Body of pancreas (tissue), 4 donors: ENCODE data around the gene URB1. TPM values are rescaled to one million over a fixed set of nuclear protein-coding genes. Genes with fewer than 3 reads are reported as not detected.

Source experiments
- ATAC-seq: fragments of 150-250 bp; one replicate; pipeline ENCODE4 v1.9.1; 2016
- DNase-seq, 4 donors: peaks; one replicate each; pipeline ENCODE4 v3.0.0-alpha.2; 2019
- H3K27ac ChIP-seq, 4 donors: fragments of 200-600 bp; sonication (generic); 1 replicate in 3 of 4; 2 replicates in 1 of 4; pipeline versions ENCODE4 v1.5.1 to v1.6.1; 2016 to 2019; ENCODE audit warnings: mild to moderate bottlenecking in 1 of 4, mixed read lengths in 1 of 4, moderate library complexity in 1 of 4
- H3K27me3 ChIP-seq, 2 donors: fragments of 200-600 bp; sonication (generic); one replicate each; pipeline ENCODE4 v1.6.0; 2016; ENCODE audit warnings: mild to moderate bottlenecking in 1 of 2
- H3K36me3 ChIP-seq, 2 donors: fragments of 200-600 bp; sonication (generic); replicated peaks in 1 of 2; 2 replicates each; pipeline ENCODE4 v1.5.1; 2016; ENCODE audit warnings: low read depth in 2 of 2; ENCODE audit not compliant: insufficient read depth in 1 of 2
- H3K4me1 ChIP-seq: fragments of 200-600 bp; sonication (generic); one replicate; pipeline ENCODE4 v1.6.0; 2016
- H3K4me3 ChIP-seq, 2 donors: fragments of 200-600 bp; sonication (generic); 1 replicate in 1 of 2; 2 replicates in 1 of 2; pipeline ENCODE4 v1.5.1; 2016 to 2019
- H3K9me3 ChIP-seq, 3 donors: fragments of 200-600 bp; sonication (generic); 1 replicate in 2 of 3; 2 replicates in 1 of 3; pipeline ENCODE4 v1.5.1; 2016
- POLR2A ChIP-seq, 3 donors: fragments of 450-650 bp; IDR thresholded peaks; one replicate each; pipeline ENCODE4 v1.6.1; 2016; ENCODE audit warnings: antibody characterized with exemption in 3 of 3, mild to moderate bottlenecking in 2 of 3
- WGBS, 2 donors: methylation state at CpG; one replicate each; pipeline ENCODE4 v1.1.5; 2017; 5-methylcytosine and 5-hydroxymethylcytosine counted together
- intact Hi-C: fragments of 100-400 bp; cut with DNase I; formaldehyde crosslinking; loops from one replicate; pipeline ENCODE4 v1.15.1; 2023
- total RNA-seq, 2 donors: library from RNA; depleted of rRNA; stranded (reverse); fragments of >200 nt; gene quantifications; one replicate each; pipeline ENCODE4 v1.1.0, GENCODE V29; 2016
- TF ChIP-seq, protein P1 (sequence below), 7 experiments: fragments of 450-650 bp in 4 of 7; fragments of 200-600 bp in 3 of 7; sonication (generic) in 3 of 7; IDR thresholded peaks; one replicate each; pipeline ENCODE4 v1.5.1; 2016 to 2019; ENCODE audit warnings: antibody characterized with exemption in 7 of 7

The URB1 gene
- total RNA-seq, 2 donors from 2014 or later = 10.1 to 11.2 TPM

DNA sequence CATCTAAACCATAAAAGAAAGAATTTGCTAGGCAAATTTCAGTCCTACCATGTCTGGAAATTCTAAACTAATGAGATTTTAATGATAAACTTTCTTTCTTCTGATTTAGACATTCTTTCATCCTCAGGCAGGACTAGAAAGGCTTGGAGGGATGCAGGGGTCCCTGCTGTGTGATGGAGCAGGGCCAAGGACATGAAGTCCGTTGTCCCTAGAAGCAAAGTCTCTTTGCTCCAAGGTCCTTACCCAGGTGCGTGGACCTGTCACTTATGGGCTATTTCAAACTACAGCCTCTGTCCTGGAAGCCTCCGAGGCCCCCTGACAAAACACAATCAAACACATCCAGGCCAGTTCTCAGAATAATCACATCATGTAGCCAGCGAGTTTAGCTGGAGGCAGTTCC lies 26.6 kb downstream of the URB1 start:
- ATAC-seq (no peak), DNase-seq (no peak)
- TF ChIP-seq POLR2A (IDR thresholded peaks at IDR 0.05) = no peak
- TF ChIP-seq, protein P1, sequence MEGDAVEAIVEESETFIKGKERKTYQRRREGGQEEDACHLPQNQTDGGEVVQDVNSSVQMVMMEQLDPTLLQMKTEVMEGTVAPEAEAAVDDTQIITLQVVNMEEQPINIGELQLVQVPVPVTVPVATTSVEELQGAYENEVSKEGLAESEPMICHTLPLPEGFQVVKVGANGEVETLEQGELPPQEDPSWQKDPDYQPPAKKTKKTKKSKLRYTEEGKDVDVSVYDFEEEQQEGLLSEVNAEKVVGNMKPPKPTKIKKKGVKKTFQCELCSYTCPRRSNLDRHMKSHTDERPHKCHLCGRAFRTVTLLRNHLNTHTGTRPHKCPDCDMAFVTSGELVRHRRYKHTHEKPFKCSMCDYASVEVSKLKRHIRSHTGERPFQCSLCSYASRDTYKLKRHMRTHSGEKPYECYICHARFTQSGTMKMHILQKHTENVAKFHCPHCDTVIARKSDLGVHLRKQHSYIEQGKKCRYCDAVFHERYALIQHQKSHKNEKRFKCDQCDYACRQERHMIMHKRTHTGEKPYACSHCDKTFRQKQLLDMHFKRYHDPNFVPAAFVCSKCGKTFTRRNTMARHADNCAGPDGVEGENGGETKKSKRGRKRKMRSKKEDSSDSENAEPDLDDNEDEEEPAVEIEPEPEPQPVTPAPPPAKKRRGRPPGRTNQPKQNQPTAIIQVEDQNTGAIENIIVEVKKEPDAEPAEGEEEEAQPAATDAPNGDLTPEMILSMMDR (IDR thresholded peaks at IDR 0.05) = no peak
- no peak overlapping the region for H3K4me3 ChIP-seq
- no peaks in the 10 kb centered on the region for H3K27me3 ChIP-seq
- intact Hi-C loops = no loop called here
- WGBS, 2 donors = 76 to 86% methylated on average over 3 to 4 of the region's 4 CpGs
- H3K4me1 ChIP-seq = no peaks in the 10 kb centered on the region
- H3K27ac ChIP-seq = no peak overlapping the region
- peaks cover 14 to 32% of the 10 kb centered on the region in 2 donors for H3K36me3 ChIP-seq
- H3K9me3 ChIP-seq = no peaks in the 10 kb centered on the region

DNA sequence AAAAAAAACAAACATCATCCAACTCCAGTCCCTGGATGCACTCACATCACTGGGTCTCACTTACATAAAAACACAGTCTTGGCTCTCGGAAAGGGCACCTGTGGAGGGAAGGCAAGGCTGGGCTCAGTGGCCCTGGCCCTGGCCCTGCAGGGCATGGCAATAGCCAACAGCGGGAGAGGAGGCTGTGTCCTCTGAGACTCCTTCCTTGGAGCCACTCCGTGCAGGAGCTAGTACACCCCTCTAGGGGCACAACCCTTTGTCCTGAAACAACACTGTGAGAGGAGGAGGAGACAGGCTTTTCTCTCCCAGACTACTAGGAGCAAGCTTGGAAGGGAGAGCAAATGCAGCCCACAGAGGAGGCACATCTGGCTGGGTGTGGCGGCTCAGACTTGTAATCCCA lies 28.0 kb downstream of the URB1 start:
- H3K27me3 ChIP-seq = no peaks in the 10 kb centered on the region
- TF ChIP-seq, protein P1 (IDR thresholded peaks at IDR 0.05) = no peak
- TF ChIP-seq POLR2A (IDR thresholded peaks at IDR 0.05) = no peak
- H3K27ac ChIP-seq = no peak overlapping the region
- 76 to 88% methylated on average over 4 of the region's 4 CpGs for WGBS, 2 donors
- no peak overlapping the region for H3K4me3 ChIP-seq
- no peaks in the 10 kb centered on the region for H3K4me1 ChIP-seq
- no peak for DNase-seq
- H3K9me3 ChIP-seq = no peaks in the 10 kb centered on the region
- ATAC-seq = no peak
- intact Hi-C loops = no loop called here
- peaks cover 14 to 39% of the 10 kb centered on the region in 2 donors for H3K36me3 ChIP-seq

DNA sequence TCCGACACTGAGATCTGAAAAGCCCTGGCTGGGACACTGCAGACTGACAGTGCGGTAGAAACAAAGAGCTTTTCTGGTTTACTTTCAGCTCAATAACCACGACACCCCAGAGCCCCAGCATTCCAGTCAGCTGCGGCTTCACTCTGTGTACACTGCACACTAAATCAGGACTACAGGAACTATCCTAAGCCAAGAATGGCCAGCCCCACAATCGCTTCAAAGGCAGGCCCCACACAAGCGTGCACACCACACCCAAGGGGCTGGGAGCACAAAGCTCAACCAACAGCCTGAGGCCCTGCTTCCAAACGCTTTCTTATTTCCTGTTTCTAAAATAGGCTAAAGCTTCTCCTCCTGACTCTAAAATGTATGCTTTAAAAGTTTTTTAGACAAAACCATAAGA lies 28.4 kb downstream of the URB1 start:
- intact Hi-C loops = no loop called here
- Histone ChIP-seq H3K27me3 (no peaks in the 10 kb centered on the region), H3K4me3 (no peak overlapping the region), H3K9me3 (no peaks in the 10 kb centered on the region), H3K36me3 (peaks cover 14 to 42% of the 10 kb centered on the region in 2 donors), H3K4me1 (no peaks in the 10 kb centered on the region), H3K27ac (no peak overlapping the region)
- no peak for DNase-seq
- TF ChIP-seq POLR2A (IDR thresholded peaks at IDR 0.05) = no peak
- TF ChIP-seq, protein P1 (IDR thresholded peaks at IDR 0.05) = no peak
- ATAC-seq = no peak
- WGBS, 2 donors = 87 to 88% methylated on average over 7 of the region's 7 CpGs

DNA sequence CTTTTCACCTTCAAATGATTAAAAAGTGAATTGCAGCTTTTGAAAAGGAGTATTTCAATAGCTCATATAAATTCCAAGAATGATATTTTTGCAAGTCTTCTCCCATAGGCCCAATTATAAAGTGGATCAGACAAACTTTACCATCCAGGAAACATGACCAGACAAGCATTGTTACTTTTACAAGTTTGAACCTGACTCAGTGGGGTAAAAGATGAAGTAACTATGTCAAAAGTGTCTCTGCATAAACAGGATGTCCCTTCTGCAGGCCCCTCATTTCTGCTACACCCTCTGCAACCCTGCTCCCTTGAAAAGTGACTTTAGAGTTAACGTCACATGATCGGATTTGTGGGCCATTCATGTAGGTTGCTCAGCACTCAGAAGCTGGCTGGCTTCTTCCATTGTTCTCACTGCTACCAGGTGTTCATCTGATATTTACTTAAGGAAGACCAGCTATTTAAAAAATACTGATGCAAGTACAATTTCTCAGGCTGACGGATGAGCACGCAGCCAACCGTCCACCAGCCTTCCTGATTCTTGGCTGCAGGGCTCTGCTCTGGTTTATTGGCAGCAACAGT lies 32.3 kb downstream of the URB1 start:
- ATAC-seq (no peak), DNase-seq (no peak)
- Histone ChIP-seq H3K36me3 (peaks cover under 1 to 57% of the 10 kb centered on the region in 2 donors), H3K27ac (no peak overlapping the region), H3K27me3 (no peaks in the 10 kb centered on the region), H3K4me3 (no peak overlapping the region), H3K9me3 (no peaks in the 10 kb centered on the region), H3K4me1 (no peaks in the 10 kb centered on the region)
- no peak for TF ChIP-seq POLR2A (IDR thresholded peaks at IDR 0.05)
- TF ChIP-seq, protein P1 (IDR thresholded peaks at IDR 0.05) = no peak
- 81 to 93% methylated on average over 5 of the region's 5 CpGs for WGBS, 2 donors
- intact Hi-C loops = no loop called here

DNA sequence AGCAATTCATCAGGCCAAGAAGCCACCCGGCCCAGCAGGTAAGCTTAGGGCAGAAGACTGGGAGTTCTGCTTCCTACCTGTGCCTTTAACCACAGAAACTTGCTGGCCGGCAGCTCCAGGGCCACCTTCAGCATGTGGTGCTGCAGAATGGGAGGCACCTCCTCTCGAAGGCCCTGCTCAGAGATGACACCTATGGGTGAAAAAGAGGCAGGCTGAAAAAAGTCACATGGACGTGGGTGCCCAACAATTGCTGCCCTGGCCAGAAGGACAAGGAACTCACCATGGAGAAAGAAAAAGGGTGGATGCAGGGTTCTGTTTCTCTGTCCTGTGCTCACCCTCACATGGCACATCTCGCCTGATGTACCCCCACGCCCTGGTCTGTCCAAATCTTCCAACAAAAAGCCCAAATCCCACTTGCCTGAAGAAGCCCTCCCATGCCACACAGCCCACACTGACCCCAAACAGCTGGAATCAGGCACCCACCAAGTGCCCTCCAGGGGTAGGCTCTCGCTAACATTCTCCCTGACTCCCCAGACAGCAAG lies 33.0 kb downstream of the URB1 start:
- Histone ChIP-seq H3K27me3 (no peaks in the 10 kb centered on the region), H3K27ac (no peak overlapping the region), H3K4me1 (no peaks in the 10 kb centered on the region), H3K4me3 (no peak overlapping the region), H3K36me3 (peaks cover 0 to 62% of the 10 kb centered on the region in 2 donors), H3K9me3 (no peaks in the 10 kb centered on the region)
- DNase-seq (peak in 1 of 4 donors; percentile 10), ATAC-seq (no peak)
- WGBS, 2 donors = 66 to 81% methylated on average over 7 of the region's 7 CpGs
- intact Hi-C loops = no loop called here
- TF ChIP-seq, protein P1 (IDR thresholded peaks at IDR 0.05) = peak in 1 of 7 experiments; percentile 10
- TF ChIP-seq POLR2A (IDR thresholded peaks at IDR 0.05) = no peak
